HEK293 (cell line): Measurements from ENCODE around the gene PARD3B.
A peak's percentile ranks its signal among the peaks of the same experiment; 100 is the strongest.

Experiments
- CTCF ChIA-PET: fragments of 350-600 bp; formaldehyde crosslinking; extraction: SDS; loops from one replicate; lab custom pipeline; 2021; ENCODE audit warnings: antibody characterized with exemption; lab: Yijun Ruan, JAX
- POLR2A ChIA-PET: fragments of 300-600 bp; formaldehyde crosslinking; extraction: SDS; loops from one replicate; lab custom pipeline; 2020; ENCODE audit warnings: antibody characterized with exemption, inconsistent platforms; lab: Yijun Ruan, JAX
- H3K27ac ChIP-seq: fragments of 200-500 bp; sonication (Bioruptor generic); 2 replicates; pipeline ENCODE4 v1.5.1; 2014; ENCODE audit warnings: low read depth, low read length, control low read depth, inconsistent platforms; ENCODE audit errors: extremely low read depth
- H3K36me3 ChIP-seq, 2 experiments: fragments of 200-500 bp in 1 of 2; sonication (Bioruptor generic) in 1 of 2; 1 replicate in 1 of 2; 2 replicates in 1 of 2; pipeline ENCODE4 v1.5.1; 2014 to 2017; ENCODE audit warnings: inconsistent platforms in 2 of 2, low read length in 2 of 2; ENCODE audit not compliant: control insufficient read depth in 2 of 2, insufficient read depth in 1 of 2
- H3K4me1 ChIP-seq: fragments of 200-500 bp; sonication (Bioruptor generic); 2 replicates; pipeline ENCODE4 v1.5.1; 2014; ENCODE audit warnings: mild to moderate bottlenecking, low read length, inconsistent platforms; ENCODE audit not compliant: control insufficient read depth, insufficient read depth
- H3K4me3 ChIP-seq: 2 replicates; pipeline ENCODE4 v1.5.1; 2011; ENCODE audit warnings: low read depth, mild to moderate bottlenecking, control low read depth, low read length, moderate library complexity
- H3K9me3 ChIP-seq: fragments of 200-500 bp; sonication (Bioruptor generic); 2 replicates; pipeline ENCODE4 v1.5.1; 2014; ENCODE audit warnings: low read depth, low read length, inconsistent platforms; ENCODE audit not compliant: control insufficient read depth, insufficient read depth
- AEBP2 ChIP-seq: fragments of 450-650 bp; formaldehyde crosslinking; IDR thresholded peaks from 2 replicates; pipeline ENCODE4 v1.5.1; 2016; ENCODE audit warnings: missing biosample characterization, missing genetic modification characterization, borderline replicate concordance
- GLIS2 ChIP-seq: fragments of 450-650 bp; formaldehyde crosslinking; IDR thresholded peaks from 2 replicates; pipeline ENCODE4 v1.5.1; 2016; ENCODE audit warnings: missing biosample characterization, missing genetic modification characterization
- SP7 ChIP-seq: fragments of 450-650 bp; formaldehyde crosslinking; IDR thresholded peaks from 2 replicates; pipeline ENCODE4 v1.5.1; 2016; ENCODE audit warnings: missing biosample characterization, missing genetic modification characterization
- TSHZ1 ChIP-seq: fragments of 450-650 bp; formaldehyde crosslinking; IDR thresholded peaks from 2 replicates; pipeline ENCODE4 v1.5.1; 2016; ENCODE audit warnings: missing biosample characterization, missing genetic modification characterization, borderline replicate concordance
- ZBTB20 ChIP-seq: fragments of 450-650 bp; formaldehyde crosslinking; IDR thresholded peaks from 2 replicates; pipeline ENCODE4 v1.5.1; 2016; ENCODE audit warnings: missing biosample characterization, missing genetic modification characterization
- ZNF169 ChIP-seq: fragments of 450-650 bp; formaldehyde crosslinking; IDR thresholded peaks from 2 replicates; pipeline ENCODE4 v1.5.1; 2016; ENCODE audit warnings: missing biosample characterization, missing genetic modification characterization
- ZNF324 ChIP-seq: fragments of 450-650 bp; formaldehyde crosslinking; IDR thresholded peaks from 2 replicates; pipeline ENCODE4 v1.5.1; 2016; ENCODE audit warnings: missing biosample characterization, missing genetic modification characterization
- ZNF37A ChIP-seq: fragments of 450-650 bp; IDR thresholded peaks from 2 replicates; pipeline ENCODE4 v1.5.1; 2018; ENCODE audit warnings: missing biosample characterization, missing genetic modification characterization
- ZNF398 ChIP-seq: fragments of 450-650 bp; formaldehyde crosslinking; IDR thresholded peaks from 2 replicates; pipeline ENCODE4 v1.5.1; 2017; ENCODE audit warnings: missing biosample characterization, missing genetic modification characterization
- ZNF473 ChIP-seq: fragments of 450-650 bp; formaldehyde crosslinking; IDR thresholded peaks from 2 replicates; pipeline ENCODE4 v1.5.1; 2017; ENCODE audit warnings: missing biosample characterization, missing genetic modification characterization
- ZNF48 ChIP-seq: fragments of 450-650 bp; formaldehyde crosslinking; IDR thresholded peaks from 2 replicates; pipeline ENCODE4 v1.5.1; 2016; ENCODE audit warnings: missing biosample characterization, missing genetic modification characterization
- ZNF548 ChIP-seq: fragments of 450-650 bp; formaldehyde crosslinking; IDR thresholded peaks from 2 replicates; pipeline ENCODE4 v1.5.1; 2016; ENCODE audit warnings: missing biosample characterization, missing genetic modification characterization
- ZNF660 ChIP-seq: fragments of 450-650 bp; IDR thresholded peaks from 2 replicates; pipeline ENCODE4 v1.5.1; 2018; ENCODE audit warnings: missing biosample characterization, mild to moderate bottlenecking, missing genetic modification characterization
- ZNF830 ChIP-seq: fragments of 450-650 bp; IDR thresholded peaks from 2 replicates; pipeline ENCODE4 v1.5.0; 2018; ENCODE audit warnings: missing biosample characterization, missing genetic modification characterization, low read depth, mild to moderate bottlenecking, moderate library complexity

The PARD3B gene

GRCh38 chr2:204869132-204869823 lies 324.0 kb downstream of the PARD3B start:
- ChIA-PET POLR2A (no interaction called here), CTCF (interaction anchor here (0.6 to 1.9 kb wide), 3 partner anchors 610 to 943 kb away, joined by 5 to 6 read pairs (median 5); no protein-coding TSS in a partner anchor)
- Histone ChIP-seq H3K36me3 (no peaks in the 10 kb centered on the region), H3K27ac (no peak overlapping the region), H3K4me3 (no peak overlapping the region), H3K4me1 (peaks cover 10% of the 10 kb centered on the region), H3K9me3 (no peaks in the 10 kb centered on the region)
- no peak for TF ChIP-seq ZNF169
- peak; percentile 32; the same call in 1 of the 2 replicates for TF ChIP-seq ZBTB20 (tag by site-specific recombination)

- TF ChIP-seq GLIS2 (tag by site-specific recombination) = no peak
- TF ChIP-seq ZNF473 (tag by site-specific recombination) = no peak
- no peak for TF ChIP-seq ZNF48
- TF ChIP-seq ZNF830 (tag by site-specific recombination) = no peak
- no peak for TF ChIP-seq ZNF324 (tag by site-specific recombination)
- TF ChIP-seq SP7 (tag by site-specific recombination) = no peak
- TF ChIP-seq ZNF548 (tag by site-specific recombination) = no peak
- no peak for TF ChIP-seq ZNF398 (tag by site-specific recombination)
- TF ChIP-seq ZNF37A = no peak
- no peak for TF ChIP-seq ZNF660 (tag by site-specific recombination)
- no peak for TF ChIP-seq TSHZ1
- no peak for TF ChIP-seq AEBP2 (tag by site-specific recombination)
These were observed 324.8 kb downstream of the PARD3B start for GRCh38 chr2:204870053-204870452.

More at GRCh38 chr2:204870053-204870452, 324.8 kb downstream of the PARD3B start:
- H3K36me3 ChIP-seq = no peaks in the 10 kb centered on the region
- ChIA-PET POLR2A (no interaction called here), CTCF (interaction anchor here (1.9 to 3.4 kb wide), 2 partner anchors 610 to 806 kb away, joined by 6 to 14 read pairs; no protein-coding TSS in a partner anchor)
- H3K27ac ChIP-seq = no peak overlapping the region
- peaks cover 10% of the 10 kb centered on the region for H3K4me1 ChIP-seq
- no peaks in the 10 kb centered on the region for H3K9me3 ChIP-seq
- no peak overlapping the region for H3K4me3 ChIP-seq
